GM21717 (cell line): Measurements from ENCODE around the gene PPP4R3A.
"Not testable (repeated sequence)": the region's sequence is repeated elsewhere in the genome, so short reads cannot be mapped to it uniquely, and the experiment has no call there.

Experiments used
- ATAC-seq: cut with Tn5 transposase; IDR thresholded peaks from one replicate; pipeline ENCODE4 v1.9.1; 2021; ENCODE audit warnings: mild to moderate bottlenecking, moderate library complexity; ENCODE audit not compliant: unreplicated experiment

Gene PPP4R3A

DNA sequence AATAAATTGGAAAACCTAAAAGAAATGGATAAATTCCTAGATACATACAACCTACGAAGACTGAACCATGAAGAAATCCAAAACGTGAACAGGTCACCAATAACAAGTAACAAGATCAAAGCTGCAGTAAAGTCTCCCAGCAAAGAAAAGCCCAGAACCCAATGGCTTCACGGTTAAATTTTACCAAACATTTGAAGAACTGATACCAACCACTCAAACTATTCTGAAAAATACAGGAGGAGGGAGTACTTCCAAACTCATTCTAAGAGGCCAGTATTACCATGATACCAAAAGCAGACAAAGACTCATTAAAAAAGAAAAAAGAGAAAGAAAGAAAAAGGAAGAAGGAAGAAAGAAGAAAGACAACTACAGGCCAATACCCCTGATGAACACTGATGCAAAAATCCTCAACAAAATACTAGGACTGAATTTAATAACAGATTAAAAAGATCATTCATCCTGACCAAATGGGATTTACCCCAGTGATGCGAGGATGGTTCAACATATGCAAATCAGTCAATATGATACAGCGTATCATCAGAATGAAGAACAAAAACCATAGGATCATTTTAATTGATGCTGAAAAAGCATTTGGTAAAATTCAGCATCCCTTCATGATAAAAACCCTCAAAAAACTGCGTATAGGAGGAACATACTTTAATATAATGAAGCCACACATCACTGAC is 65.6 kb downstream of the PPP4R3A start:
- ATAC-seq, result no peak

DNA sequence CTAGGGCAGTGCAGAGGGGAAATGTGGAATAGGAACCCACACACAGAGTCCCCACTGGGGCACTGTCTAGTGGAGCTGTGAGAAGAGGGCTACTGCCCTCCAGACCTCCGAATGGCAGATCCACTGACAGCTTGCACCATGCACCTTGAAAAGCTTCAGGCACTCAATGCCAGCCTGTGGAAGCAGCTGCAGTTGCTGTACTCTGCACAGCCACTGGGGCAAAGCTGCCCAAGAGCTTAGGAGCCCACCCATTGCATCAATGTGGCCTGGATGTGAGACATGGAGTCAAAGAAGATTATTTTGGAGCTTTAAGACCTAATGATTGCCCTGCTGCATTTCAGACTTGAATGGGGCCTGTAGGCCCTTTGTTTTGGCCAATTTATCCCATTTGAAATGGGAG is 70.8 kb downstream of the PPP4R3A start:
- ATAC-seq, result no peak

DNA sequence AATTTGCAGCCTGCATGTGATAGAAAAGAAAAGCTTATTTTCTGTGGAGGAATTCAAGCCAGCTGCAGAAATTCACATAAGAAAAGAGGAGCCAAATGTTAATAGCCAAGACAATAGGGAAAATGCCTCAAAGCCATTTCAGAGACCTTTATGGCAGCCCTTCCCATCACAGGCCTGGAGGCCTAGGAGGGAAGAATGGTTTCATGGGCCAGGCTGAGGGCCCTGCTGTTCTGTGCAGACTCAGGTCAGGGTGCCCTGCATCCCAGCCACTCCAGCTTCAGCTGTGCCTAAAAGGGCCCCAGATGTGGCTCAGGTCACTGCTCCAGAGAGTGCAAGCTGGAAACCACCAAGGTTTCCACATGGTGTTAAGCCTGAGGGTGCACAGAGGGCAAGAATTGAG is 71.3 kb downstream of the PPP4R3A start:
- no peak for ATAC-seq

DNA sequence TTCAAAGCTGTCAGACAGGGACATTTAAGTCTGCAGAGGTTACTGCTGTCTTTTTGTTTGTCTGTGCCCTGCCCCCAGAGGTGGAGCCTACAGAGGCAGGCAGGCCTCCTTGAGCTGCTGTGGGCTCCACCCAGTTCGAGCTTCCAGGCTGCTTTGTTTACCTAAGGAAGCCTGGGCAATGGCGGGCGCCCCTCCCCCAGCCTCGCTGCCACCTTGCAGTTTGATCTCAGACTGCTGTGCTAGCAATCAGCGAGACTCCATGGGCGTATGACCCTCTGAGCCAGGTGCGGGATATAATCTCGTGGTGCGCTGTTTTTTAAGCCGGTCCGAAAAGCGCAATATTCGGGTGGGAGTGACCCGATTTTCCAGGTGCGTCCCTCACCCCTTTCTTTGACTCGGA is 73.8 kb downstream of the PPP4R3A start:
- ATAC-seq, result not testable (repeated sequence)

DNA sequence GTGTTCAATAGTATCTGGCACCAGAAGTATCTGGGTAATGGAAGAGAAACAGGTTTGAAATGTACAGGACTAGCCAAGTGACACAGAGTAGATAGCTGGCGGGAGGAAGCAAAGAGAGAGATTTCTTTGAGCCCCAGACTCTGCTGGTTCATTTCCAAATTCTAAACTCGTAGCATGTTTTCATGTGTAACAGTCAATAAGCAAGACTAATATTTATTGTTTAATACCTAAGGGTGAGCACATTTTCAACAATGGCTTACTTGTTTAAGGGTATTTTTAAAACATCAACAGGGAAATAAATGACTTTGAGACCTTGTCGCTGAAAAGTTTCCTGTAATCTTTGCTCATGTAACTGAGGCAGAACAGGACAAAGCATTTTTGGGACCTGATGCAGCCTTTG is 80.7 kb downstream of the PPP4R3A start:
- no peak for ATAC-seq

DNA sequence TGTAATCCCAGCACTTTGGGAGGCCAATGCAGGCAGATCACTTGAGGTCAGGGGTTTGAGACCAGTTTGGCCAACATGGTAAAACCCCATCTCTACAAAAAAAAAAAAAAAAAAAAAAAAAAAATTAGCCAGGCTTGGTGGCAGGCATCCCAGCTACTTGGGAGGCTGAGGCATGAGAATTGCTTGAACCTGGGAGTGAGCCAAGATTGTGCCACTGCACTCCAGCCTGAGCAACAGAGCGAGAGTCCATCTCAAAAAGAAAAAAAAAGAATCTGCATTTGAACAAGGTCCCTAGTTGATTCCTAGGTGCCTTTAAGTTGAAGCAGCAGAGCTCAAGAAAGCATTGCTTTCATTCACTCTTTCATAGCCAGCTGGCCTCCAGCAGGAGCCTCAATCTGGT is 81.2 kb downstream of the PPP4R3A start:
- ATAC-seq, result not testable (repeated sequence)

DNA sequence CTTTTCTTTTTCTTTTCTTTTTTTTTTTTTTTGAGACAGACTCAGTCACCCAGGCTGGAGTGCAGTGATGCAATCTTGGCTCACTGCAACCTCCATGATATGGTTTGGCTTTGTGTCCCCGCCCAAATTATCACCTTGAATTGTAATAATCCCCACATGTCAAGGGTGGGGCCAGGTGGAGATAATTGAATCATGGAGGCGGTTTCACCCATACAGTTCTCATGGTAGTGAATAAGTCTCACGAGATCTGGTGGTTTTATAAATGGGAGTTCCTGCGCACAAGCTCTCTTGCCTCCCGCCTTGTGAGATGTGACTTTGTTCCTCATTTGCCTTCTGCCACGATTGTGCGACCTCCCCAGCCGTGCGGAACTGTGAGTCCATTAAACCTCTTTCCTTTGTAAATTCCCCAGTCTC is 84.6 kb downstream of the PPP4R3A start:
- ATAC-seq, result not testable (repeated sequence)

DNA sequence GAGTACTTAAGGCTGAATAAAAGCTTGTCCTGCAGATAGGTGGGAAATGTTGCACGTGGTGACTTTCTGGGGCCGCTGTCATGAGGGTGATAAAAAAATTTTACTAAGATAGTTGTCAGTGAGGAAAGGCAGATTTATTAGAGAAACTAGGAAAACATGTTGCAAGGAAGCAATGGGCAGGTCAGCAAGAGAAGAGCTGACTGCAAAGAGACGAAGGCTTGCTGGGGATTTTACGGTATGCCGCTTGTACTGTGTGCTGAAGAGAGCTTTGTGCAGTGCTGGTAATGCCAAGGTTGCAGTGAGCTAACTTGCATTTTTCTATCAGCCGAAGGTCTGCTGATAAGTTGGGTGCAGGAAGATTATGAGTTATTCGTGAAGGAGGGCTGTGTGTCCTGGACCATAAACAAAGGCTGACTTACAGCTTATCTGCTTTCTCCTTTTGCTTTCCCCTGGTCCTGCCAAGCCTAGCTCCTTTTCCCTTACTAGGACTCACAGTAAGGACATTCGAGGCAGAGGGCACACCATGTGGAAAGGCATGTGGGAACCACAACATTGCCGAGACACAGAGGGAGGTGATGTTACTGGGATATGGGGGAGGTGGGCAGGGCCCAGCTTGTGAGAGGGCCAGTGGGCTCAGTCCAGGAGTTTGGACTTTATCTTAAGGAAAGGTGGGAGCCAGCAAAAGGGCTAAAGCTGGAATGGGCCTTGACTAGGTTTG is 85.1 kb downstream of the PPP4R3A start:
- ATAC-seq, result no peak

DNA sequence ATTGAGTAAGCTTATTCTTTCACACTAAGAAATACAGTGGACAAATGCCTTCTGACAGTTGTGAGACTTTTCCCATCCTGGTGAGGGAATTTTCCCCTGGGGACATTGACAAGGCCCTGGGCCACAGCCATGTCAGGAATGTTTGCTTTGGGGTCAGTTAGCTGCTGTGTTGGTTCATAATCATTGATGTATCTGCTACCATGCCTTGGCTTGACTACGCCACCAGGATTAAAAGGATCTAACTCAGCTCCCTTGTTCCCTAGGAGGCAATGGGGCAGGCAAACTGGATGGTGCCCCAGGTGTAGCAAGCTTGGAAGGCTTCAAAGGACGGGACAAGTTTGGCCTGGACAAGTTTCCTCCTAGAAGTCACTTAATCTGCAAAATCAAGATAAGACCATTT is 89.4 kb downstream of the PPP4R3A start:
- no peak for ATAC-seq

DNA sequence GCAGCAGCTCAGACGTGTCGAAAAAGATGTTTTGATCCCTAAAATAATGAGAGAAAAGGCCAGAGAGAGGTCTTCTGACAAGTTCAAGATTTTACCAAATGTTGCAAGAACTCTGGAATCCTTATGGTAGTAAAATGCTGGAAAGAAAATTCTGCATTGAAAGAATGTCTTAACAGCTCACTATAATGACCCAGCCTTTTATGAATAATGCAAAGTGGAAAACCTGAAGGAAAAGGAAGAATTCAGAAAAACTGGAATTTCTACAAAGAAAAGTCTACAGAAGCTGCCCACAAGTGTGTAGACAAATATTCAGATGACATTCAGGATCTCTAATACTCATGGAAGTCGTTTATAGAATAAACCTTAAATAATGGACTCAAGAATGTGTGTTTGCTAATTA is 90.7 kb downstream of the PPP4R3A start:
- no peak for ATAC-seq

DNA sequence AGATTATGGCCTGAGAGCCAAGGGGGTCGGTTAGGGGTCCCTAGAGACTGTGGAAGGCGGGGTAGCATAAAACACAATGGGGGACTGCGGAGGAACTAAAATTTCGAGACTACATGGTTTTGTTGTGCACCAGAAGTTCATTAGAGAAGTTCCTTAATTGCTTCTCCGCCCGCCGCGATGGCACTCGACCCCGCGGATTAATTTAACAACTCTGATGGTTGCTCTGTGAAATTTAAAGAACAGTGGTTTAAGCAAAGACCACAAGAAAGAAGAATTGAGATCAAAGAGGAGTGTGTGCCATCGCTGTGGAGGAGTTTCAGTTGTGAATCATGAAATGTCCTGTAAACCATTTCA is 91.1 kb downstream of the PPP4R3A start:
- ATAC-seq, result no peak

DNA sequence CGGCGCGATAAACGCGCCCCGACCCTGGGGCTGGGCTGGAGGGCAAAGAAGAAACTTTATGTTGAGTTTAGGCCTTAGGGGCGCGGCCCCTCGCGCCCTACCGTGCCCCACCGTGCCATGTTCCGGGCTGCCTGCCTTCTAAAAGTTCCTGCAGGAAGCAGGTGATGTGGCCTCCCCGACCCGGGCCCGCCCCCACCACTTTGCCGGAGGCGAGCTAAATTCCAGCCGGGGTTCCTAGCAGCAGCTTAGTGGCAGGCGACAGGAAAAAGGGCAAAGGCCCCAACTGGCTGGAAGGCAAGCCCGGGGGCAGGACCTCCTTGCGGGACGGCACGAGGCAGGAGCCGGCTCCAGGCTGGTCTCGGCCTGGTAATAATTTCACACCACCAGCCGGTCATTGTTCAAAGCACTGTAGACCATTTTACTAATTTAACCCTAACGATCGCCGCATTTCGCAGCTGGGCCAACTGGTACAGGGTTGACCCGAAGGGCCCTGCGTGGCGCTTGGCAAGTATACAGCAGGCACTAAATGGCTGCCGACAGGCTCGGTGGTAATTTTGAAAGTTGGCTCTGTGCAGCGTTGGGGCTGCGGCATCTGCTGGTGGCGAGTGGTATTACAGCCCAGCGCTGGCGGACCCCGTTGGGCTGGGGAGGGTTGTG is 91.6 kb downstream of the PPP4R3A start:
- ATAC-seq, result no peak

DNA sequence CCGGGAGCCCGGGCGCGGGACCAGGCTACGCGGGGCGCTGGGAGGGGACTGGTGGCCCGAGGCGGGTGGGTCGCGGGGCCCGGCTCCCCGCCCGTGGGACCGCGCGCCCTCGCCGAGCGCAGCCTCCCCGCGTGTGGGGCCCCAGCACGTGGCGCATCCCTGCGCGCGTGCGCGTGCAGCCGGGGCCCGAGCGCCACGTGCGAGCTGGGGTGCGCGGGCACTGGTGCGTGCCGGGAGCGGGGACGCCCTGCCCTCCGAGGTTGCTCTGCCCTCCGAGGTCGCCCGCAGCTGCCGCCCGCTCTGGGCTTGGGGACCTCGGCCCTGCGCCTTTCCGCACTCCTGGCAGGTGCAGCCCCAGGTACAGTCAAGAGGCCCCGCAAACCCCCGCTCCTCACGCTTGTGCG is 92.1 kb downstream of the PPP4R3A start:
- peak; percentile 25 for ATAC-seq

DNA sequence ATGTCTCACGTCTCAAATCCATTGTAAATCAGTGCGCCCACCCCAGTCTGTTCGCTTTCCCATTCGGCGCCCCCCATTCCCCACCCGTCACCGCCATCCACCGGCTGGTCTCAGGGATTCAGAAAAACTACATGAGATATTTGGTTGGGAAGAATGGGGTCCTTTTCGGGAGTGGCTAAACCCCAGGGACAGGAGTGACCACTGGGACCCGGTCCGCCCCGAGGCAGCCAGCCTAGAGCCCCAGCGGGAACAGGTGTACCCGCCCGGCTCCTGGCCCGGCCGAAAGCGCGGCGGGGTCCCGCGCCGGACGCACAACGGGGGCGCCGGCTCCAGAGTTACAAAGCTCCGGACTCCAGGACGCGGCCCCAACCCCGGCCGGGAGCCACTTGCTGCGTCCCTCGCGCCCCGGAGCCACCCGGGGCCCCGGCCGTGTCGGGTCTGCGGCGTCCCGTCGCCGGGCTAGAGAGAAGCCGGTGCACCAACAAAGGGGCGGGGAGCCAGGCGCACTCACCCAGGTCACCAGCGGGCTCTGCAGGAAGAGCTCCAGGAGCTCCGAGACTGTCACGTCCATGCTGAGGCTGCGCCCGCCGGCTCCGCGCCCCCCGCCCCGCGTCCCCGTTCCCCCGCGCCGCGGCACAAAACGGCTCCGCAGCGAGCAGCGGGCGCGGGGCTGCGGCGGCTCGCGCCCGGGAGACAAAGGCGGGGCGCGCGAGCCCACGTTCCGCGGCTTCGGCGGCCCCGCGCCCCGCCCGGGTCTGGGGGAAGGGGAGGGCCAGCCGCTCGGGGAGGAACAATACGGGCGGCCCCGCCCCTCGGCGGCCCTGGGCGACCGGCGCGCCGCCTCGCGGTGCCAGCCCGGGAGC is 92.8 kb downstream of the PPP4R3A start, which contains the start of gene CCDC88C:
TSS of gene CCDC88C (minus strand) at position 701 of the 863 bp plus-strand sequence. CDS start at position 571, 130 bp downstream.
- peak; percentile 37 for ATAC-seq

DNA sequence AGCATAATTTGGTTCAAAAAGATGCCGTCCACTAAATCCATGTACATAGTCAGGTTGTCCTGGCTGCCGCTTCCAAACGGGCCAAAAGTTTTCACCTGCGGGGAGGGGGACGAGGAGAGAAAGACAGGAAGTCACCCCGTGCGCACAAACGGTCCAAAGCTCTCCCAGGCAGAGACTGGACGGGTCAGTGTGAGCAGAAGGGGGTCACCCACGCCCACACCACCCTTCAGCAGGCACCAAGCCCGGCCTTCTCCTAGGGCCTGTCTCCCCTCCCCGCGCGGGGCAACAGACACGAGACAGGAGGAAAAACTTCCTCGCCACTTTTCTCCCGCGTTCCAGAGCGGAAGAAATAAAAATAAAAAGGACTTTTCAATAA is 93.4 kb downstream of the PPP4R3A start:
- no peak for ATAC-seq

DNA sequence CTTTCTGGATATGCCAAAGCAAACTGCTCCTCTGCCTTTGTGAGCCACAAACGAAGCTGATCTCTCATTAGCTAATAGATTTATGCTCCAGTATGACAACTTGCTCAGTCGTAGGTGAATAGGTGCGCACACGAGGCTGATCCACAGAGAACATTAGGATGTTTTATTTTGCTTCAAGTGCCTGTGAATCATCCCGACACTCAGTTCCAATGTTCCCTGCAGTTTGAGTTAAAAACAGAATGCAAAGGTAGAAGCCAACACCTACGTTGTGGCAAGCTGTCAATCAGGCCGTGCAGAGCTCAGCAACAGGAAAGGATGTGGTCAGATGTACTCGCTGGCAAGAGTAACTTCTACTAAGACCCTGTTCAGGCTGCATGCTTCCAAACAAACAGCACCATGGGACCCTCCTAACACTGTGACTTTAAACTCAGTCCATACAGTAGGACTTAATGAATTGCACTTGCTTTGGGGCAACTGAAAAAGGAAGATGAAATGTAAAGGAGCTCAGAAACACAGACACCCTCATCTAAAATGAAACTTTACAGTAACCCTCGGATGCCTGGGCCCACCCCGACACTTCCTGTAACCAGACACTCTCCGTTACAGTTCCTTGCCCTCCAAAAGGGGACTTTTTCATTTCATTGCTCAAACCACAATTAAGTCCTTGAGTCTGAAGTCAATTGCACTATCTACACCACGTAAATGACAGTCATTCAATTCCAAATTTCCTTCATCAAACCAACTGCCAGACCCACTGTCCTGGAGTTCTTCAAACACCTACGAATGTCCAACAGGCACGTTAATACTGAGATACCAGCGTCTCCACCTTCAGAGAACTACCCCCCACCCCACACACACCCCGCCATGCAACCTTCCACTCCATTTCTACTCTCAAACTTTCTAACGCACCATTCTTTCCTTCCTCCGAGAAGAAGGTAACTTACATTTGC is 94.0 kb downstream of the PPP4R3A start:
- peak; percentile 55 for ATAC-seq

DNA sequence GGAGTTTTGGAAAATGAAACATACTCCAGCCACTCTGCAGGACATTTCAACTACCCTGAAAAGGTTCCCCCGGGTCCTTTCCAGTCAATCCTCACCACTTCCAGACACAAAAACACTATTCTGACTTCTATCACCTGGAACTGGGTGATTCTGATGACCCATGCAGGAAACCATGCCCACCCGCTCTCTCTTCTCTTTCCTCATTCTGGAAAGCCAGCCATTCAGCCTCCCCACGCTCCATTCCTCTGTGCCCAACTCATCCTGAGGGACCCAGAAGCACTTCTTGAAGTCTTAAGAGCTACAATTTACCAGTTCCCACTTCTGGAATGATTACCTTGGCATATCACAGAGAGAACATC is 95.7 kb downstream of the PPP4R3A start:
- ATAC-seq, result no peak

DNA sequence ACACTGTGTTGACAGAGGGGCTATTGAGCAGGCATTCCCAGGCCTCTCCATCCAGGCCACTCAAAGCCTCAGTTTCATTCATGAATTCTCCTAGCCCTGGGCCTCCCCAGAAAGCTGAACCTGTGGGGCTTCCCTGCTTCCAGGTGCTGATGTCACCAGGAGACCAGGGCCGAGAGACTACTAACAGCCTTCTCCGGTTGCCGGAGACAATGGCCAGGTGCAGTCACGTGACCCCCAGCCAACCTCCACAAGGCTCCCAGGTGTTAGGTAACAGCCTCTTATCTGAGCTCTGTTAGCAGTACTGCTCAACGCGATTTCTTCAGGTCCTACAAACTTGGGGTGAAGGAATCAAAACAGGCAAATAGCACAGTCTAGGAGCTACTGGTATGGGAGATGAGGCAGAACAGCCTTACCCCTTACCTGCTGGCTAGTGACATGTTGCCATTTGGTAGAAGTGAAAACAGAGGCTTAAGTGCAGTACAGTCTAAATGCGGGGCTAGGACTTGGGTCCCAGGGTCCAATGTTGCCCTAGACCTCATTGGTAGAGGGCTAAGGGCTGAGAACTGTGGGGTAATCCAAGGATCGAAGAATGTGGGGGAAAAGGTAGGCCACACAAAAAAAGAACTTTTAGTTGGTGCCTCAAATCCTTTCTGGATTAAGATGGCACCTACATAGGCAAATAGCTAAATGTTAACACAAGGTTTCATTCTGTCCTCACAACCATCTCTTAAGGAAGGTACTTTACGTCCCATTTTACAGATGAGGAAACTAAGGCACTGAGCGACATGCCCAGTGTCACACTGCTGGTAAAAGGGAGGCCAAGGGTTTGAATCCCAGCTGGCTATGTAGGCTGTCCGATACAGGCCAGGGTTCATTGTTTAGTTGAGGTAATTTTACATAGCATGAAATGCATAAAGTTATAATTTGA is 96.3 kb downstream of the PPP4R3A start:
- no peak for ATAC-seq

DNA sequence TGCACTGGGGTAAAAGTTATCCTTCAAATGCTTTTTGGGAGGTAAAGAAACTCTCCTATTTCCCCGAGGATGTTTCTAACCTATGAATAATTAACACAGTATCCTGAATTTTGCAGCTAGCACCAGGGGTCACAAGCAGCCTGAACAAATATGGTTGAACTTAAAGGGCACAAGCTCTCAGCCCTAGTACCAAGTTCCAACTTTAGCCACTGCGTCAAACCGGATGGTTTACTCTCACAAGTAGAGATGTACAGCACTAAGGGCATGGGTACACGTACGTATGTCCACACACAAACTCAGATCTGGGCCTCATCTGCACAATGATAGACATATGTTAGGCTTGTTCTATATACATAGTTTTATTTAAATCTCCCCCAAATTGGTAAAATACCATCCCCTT is 97.2 kb downstream of the PPP4R3A start:
- no peak for ATAC-seq
